Loucy (cell line): Measurements from ENCODE around the gene ZFPL1.

Experiments
- EZH2phosphoT487 ChIP-seq: fragments of 200-600 bp; IDR thresholded peaks from 2 replicates; pipeline ENCODE4 v1.6.1; 2018; ENCODE audit warnings: antibody characterized with exemption, mild to moderate bottlenecking, moderate library complexity, borderline replicate concordance
- TF ChIP-seq, protein P1 (sequence below): fragments of 200-600 bp; sonication (generic); conservative IDR thresholded peaks from 2 replicates; pipeline ENCODE4 v1.5.1; 2014; ENCODE audit warnings: mild to moderate bottlenecking, antibody characterized with exemption, low read length

DNA sequence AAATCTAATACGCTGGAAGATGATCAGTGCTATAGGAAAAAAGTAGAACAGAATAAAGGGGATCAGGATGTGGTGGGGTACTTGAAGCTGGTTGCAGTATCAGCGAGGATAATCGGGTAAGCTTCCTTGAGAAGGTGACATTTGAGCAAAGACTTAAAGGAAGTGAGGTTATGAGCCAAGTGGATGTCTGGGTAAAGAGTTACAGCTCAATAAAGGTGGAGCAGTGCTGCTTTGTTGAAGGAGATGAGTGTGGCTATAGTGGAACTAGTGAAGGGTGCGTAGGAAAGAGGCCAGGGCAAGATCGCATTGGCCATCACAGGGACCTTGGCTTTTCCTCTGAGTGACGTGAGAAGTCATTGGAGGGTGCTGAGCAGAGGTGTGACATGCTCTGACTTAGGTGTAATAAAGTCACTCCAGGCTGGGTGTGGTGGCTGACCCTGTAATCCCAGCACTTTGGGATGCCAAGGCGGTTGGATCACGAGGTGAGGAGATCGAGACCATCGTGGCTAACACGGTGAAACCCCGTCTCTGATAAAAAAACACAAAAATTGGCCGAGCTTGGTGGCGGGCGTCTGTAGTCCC is 52.6 kb downstream of the ZFPL1 start:
- TF ChIP-seq, protein P1, sequence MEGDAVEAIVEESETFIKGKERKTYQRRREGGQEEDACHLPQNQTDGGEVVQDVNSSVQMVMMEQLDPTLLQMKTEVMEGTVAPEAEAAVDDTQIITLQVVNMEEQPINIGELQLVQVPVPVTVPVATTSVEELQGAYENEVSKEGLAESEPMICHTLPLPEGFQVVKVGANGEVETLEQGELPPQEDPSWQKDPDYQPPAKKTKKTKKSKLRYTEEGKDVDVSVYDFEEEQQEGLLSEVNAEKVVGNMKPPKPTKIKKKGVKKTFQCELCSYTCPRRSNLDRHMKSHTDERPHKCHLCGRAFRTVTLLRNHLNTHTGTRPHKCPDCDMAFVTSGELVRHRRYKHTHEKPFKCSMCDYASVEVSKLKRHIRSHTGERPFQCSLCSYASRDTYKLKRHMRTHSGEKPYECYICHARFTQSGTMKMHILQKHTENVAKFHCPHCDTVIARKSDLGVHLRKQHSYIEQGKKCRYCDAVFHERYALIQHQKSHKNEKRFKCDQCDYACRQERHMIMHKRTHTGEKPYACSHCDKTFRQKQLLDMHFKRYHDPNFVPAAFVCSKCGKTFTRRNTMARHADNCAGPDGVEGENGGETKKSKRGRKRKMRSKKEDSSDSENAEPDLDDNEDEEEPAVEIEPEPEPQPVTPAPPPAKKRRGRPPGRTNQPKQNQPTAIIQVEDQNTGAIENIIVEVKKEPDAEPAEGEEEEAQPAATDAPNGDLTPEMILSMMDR, result no peak
- no peak for TF ChIP-seq EZH2phosphoT487
